Activated CD4-positive, alpha-beta T cell treated with anti-CD3 and anti-CD28 coated beads, Interleukin-2, amount 10 ng/mL, durations not matched to agents 7 days and 5 days (primary cell): ENCODE measurements around the gene PALM3. TPM values are rescaled to one million over a fixed set of nuclear protein-coding genes. Genes with fewer than 3 reads are reported as not detected.

Experiments
- CTCF ChIA-PET: fragments of 350-600 bp; sonication (Branson Sonifier 250); formaldehyde crosslinking; loops from one replicate; lab custom pipeline; 2021; ENCODE audit warnings: antibody characterized with exemption; lab: Charles Lee
- POLR2A ChIA-PET: fragments of 350-600 bp; sonication (Branson Sonifier 250); formaldehyde crosslinking; loops from one replicate; lab custom pipeline; 2021; ENCODE audit warnings: antibody characterized with exemption; lab: Charles Lee
- DNase-seq: peaks from one replicate; pipeline ENCODE4 v3.0.0-alpha.2; 2020
- H3K27ac Mint-ChIP-seq: one replicate; pipeline ENCODE4 v1.8.0; 2021; ENCODE audit warnings: mild to moderate bottlenecking, moderate library complexity, mixed read lengths
- H3K27me3 Mint-ChIP-seq: one replicate; pipeline ENCODE4 v1.8.0; 2021; ENCODE audit warnings: mixed read lengths
- H3K36me3 Mint-ChIP-seq: one replicate; pipeline ENCODE4 v1.8.0; 2021; ENCODE audit warnings: low read depth, mixed read lengths
- H3K4me1 Mint-ChIP-seq: one replicate; pipeline ENCODE4 v1.8.0; 2021; ENCODE audit warnings: mixed read lengths
- H3K4me3 Mint-ChIP-seq: one replicate; pipeline ENCODE4 v1.8.0; 2021; ENCODE audit warnings: mild to moderate bottlenecking, moderate library complexity, mixed read lengths
- H3K9me3 Mint-ChIP-seq: one replicate; pipeline ENCODE4 v1.8.0; 2021; ENCODE audit warnings: mixed read lengths
- total RNA-seq, 2 experiments: library from RNA; stranded (reverse); gene quantifications; one replicate each; pipeline ENCODE4 v1.2.3, GENCODE V29; 2021

Gene PALM3, protein sequence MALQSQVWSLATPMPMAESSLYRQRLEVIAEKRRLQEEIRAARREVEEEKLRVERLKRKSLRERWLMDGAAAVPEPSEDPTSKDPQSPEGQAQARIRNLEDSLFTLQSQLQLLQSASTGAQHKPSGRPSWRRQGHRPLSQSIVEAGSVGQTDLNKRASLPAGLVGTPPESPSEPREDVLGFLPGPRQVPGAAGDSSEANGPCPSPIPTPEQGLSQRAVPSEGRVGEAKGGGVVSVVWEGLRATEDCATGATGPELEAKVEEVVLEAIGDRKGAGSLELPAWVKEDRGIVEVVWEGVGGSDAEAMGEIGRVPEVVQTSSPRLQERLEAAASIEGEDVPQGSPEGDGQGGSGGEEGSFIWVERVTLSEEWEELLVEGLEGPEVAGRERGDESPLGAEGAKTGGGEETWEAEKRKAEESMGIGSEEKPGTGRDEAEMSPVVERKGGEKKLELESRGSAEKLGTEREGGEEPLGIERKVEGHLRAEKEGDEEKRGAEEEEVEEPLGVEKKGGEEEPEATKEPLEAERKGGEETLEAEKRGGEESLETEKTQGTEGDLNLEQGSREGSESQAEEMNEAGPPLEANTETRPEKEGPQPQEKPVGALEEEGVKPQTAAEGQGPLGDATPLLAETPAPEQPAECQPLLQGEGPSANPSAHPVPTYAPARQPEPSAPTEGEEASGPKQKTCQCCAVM
- total RNA-seq: not detected

DNA sequence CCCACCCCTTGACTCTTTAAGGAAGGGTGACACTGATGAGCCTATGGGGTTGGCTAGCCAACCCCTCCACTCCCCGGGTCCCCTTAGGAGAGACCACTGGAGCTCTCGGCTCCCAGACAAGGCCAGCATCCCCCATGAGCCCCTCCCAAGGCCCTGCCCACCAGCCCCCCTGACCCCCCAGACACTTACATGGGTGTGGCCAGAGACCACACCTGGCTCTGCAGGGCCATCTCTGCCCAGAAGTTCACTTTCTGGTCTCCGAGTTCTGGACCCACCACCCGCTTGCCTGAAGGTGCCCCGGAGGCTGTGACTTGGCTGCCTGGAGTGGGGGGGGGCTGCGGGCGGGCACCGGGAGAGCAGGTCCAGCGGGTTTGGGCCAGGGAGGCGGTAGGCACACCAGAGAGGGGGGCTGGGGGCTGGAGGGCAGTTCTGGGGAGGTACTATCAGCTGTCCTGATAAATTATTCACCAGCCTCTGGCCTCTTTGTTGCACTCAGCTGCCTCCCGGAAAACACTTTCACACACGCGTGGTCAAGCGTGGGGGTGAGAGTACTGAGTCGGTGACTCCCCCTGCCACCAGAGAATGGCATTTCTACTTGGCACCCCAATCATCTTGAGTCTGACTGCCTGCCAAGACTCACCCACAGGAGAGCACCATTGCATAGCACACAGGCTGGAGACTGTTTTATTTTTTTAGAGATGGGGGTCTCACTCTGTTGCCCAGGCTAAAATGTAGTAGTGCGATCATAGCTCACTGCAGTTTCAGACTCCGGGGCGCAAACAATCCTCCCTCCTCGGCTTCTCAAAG, at the start of gene PALM3:
Gene PALM3 (minus strand): TSS at position 326 of the 807 bp plus-strand sequence. CDS start 96 bp downstream, at position 230.
- ChIA-PET CTCF (interaction anchor here (6.1 kb wide), 1 partner anchor 9 kb away, joined by 82 read pairs; the partner anchor contains the start of gene MISP3), POLR2A (no interaction called here)
- Mint-ChIP-seq H3K4me3 (no peak within 1 kb of the TSS), H3K4me1 (peaks cover 14% of the 10 kb centered on the region), H3K27ac (no peak within 1 kb of the TSS), H3K27me3 (peaks cover 41% of the 10 kb centered on the region), H3K9me3 (no peaks in the 10 kb centered on the region), H3K36me3 (no peaks in the 10 kb centered on the region)
- no peak for DNase-seq

DNA sequence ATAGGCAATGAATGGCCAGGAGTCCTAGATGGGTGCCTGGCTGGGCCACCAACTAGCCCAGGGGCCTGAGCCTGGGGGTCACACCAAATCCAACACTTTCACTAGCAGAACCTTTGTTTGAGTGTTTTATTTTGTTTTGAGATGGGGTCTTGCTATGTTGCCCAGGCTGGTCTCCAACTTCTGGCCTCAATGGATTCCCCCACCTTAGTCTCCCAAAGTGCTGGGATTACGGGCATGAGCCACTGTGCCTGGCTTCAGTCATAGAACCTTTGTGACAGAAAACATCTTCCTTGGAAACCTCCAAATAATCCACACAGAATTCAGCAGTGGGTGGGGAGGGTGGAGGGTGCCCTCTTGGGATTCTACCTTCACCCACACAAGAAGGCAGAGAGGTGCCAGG, 49.6 kb upstream of the PALM3 start:
- no peak overlapping the region for H3K27ac Mint-ChIP-seq
- H3K9me3 Mint-ChIP-seq: no peaks in the 10 kb centered on the region
- no peak for DNase-seq
- H3K36me3 Mint-ChIP-seq: no peaks in the 10 kb centered on the region
- H3K4me3 Mint-ChIP-seq: no peak overlapping the region
- H3K4me1 Mint-ChIP-seq: peaks cover 41% of the 10 kb centered on the region
- H3K27me3 Mint-ChIP-seq: no peaks in the 10 kb centered on the region
- ChIA-PET POLR2A (no interaction called here), CTCF (interaction anchor here (1.4 kb wide), 1 partner anchor 20 kb away, joined by 3 read pairs; no protein-coding TSS in a partner anchor)

DNA sequence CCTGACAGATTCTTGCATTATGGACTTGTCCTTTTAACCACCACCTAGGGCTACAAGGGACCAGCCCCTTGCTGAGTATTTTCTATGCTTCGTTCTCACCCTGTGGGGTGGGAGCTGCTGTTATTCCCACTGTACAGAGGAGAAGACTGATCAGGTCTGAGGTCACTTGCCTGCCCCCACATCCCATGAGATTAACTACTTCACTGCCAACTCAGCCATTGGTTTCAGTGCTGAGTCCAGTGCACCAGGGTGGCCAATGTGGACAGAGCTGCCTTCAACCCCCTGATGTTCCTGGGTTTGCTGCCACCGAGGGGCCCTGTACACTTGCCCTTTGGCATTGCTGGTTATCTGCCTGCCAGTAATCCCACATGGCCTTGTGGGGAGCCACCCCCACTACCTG, 48.8 kb upstream of the PALM3 start:
- ChIA-PET CTCF (interaction anchor here (0.9 kb wide), 1 partner anchor 26 kb away, joined by 5 read pairs; the partner anchor contains the start of gene ASF1B), POLR2A (no interaction called here)
- H3K4me1 Mint-ChIP-seq: peaks cover 33% of the 10 kb centered on the region

DNA sequence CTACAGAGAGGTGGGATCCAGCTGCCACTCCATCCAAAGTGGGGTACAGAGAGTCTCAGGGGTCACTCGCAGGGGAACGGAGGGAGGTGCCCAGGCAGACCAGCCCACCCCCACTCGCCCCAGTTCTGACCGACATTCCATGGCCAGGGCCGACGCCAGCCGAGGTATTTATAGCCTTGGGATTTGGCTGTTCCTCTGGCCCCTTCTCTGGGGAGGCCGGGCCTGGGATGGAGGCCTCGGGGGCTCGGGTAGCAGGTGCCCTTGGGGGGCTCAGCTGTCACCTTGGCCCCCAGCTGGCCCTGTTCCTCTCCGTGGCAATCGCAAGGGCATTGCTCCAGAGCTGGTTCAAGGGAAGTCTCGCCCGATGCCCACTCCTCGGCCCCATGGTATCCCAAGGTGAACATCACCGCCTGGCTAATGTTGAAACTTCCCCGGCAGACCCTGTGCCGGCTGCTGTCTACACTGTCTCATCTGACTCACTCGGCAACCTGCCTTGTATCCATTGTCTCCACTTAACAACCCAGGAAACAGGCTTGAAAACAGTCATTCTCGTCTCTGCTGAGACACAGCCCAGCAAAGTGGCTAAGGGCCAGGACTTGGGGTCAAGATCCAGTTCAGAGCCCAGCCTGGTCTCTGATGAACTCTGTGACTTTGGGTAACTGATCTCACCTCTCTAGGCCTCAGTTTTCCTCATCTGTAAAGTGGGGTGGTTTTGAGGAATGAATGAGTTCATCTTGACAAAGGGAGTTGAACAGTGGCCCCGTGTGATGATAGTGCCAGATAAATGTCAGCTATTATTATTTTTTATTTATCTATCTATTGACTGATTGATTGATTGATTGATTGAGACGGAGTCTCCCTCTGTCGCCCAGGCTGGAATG, 45.9 kb upstream of the PALM3 start:
- Mint-ChIP-seq H3K27ac (no peak overlapping the region), H3K4me3 (no peak overlapping the region), H3K4me1 (peaks cover 14% of the 10 kb centered on the region), H3K9me3 (no peaks in the 10 kb centered on the region), H3K27me3 (no peaks in the 10 kb centered on the region), H3K36me3 (peaks cover 8% of the 10 kb centered on the region)
- ChIA-PET POLR2A (no interaction called here), CTCF (interaction anchor here (1.1 to 3.4 kb wide), 2 partner anchors 12 to 29 kb away, joined by 3 to 9 read pairs; partner anchors contain the start of gene ASF1B)
- no peak for DNase-seq

More for the DNA sequence above, 48.8 kb upstream of the PALM3 start:
- H3K9me3 Mint-ChIP-seq: no peaks in the 10 kb centered on the region
- H3K27me3 Mint-ChIP-seq: no peaks in the 10 kb centered on the region
- H3K4me3 Mint-ChIP-seq: no peak overlapping the region
- no peak for DNase-seq
- H3K36me3 Mint-ChIP-seq: peaks cover 3% of the 10 kb centered on the region
- no peak overlapping the region for H3K27ac Mint-ChIP-seq

DNA sequence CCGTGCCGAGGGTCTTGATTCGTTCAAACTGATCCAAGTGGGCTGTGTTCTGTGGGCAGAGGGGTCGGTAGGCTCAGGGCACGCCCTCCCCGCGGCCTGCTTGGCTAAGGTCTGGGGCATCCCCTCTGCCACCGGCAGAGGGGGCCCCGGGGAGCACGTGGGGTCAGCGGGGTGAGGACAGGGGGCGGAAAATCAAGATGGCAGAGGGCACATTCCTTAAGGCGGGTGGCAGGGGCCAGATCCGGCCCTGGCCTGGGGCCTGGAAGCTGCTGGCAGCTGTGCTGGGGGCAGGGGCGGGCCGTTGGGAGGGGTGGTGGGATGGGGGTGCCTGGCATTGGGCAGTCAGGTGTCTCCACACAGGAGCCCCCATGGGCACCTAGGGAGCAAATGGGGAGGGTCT, 45.0 kb upstream of the PALM3 start:
- H3K36me3 Mint-ChIP-seq: peaks cover 8% of the 10 kb centered on the region
- peaks cover 7% of the 10 kb centered on the region for H3K4me1 Mint-ChIP-seq
- H3K9me3 Mint-ChIP-seq: no peaks in the 10 kb centered on the region
- H3K27ac Mint-ChIP-seq: no peak overlapping the region
- H3K4me3 Mint-ChIP-seq: no peak overlapping the region
- H3K27me3 Mint-ChIP-seq: no peaks in the 10 kb centered on the region
- no peak for DNase-seq
- POLR2A ChIA-PET: no interaction called here
- CTCF ChIA-PET: interaction anchor here (1.0 to 3.4 kb wide), 3 partner anchors 9 to 30 kb away, joined by 3 to 9 read pairs (median 3); partner anchors contain the start of gene ASF1B

DNA sequence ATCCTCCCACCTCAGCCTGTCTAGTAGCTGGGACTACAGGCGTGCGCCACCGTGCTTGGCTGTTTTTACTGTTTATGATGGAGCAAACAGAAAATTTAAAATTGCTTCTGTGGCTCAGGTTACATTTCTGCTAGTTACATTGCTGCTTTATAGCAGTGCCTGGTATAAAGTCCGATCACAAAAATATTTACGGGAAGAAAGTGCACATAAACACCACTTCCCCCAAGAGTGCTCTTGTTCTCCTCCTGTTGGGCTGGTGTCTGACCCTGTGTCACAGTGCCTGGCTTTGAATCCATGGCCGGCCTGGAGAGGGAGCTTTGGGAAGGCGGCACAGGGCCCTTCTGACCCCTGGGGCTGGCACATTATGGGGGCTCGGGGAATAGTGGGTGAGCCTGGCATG, 43.8 kb upstream of the PALM3 start:
- peaks cover 3% of the 10 kb centered on the region for H3K4me1 Mint-ChIP-seq
- no peaks in the 10 kb centered on the region for H3K27me3 Mint-ChIP-seq
- H3K36me3 Mint-ChIP-seq: peaks cover 11% of the 10 kb centered on the region
- H3K4me3 Mint-ChIP-seq: no peak overlapping the region
- ChIA-PET CTCF (interaction anchor here (1.0 to 3.4 kb wide), 3 partner anchors 10 to 31 kb away, joined by 3 to 9 read pairs (median 3); partner anchors contain the start of gene ASF1B), POLR2A (interaction anchor here (0.7 kb wide), 1 partner anchor 352 kb away, joined by 4 read pairs; no protein-coding TSS in a partner anchor)
- no peak for DNase-seq
- H3K9me3 Mint-ChIP-seq: no peaks in the 10 kb centered on the region
- H3K27ac Mint-ChIP-seq: no peak overlapping the region

DNA sequence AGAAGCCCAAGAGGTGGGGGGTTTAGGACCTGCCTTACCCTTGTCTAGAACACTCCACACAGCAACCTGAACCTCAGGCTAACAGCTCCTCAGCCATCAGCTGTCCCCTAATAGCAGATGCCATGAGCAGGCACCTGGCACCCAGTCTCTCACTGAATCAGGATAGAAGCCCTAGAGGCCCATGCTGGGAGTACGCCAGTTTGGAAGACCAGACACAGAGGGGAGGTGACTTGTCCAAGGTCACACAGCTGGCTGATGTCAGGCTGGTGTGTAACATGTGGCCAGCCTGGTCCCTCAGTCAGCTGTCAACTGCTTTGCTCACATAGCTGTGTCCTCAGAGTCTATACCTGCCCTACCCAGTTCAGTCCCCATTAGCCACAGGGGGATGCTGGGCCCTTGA, 41.4 kb upstream of the PALM3 start:
- POLR2A ChIA-PET: no interaction called here
- no peak overlapping the region for H3K27ac Mint-ChIP-seq

DNA sequence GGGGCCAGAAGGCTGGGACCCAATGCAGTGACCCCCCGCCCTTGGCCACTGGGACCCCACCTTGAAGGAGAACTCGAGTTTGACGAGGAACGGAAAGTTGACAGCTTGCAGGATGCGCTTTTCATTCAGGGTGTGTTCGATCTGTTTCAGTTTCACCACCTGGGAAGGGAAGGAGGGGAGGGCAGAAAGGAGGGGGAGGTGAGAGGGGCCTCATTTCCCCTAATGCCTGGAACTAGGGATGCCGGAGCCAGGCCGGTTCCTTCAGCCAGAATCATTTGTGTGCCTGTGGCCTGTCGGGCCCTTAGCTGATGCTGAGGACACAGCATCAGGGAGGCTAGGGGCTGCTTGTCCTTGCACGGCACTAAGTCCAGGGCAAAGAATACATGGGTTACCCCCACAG, 40.9 kb upstream of the PALM3 start:
- ChIA-PET CTCF (interaction anchor here (1.4 to 3.4 kb wide), 3 partner anchors 12 to 34 kb away, joined by 4 to 11 read pairs (median 6); partner anchors contain the start of gene ASF1B), POLR2A (no interaction called here)
- no peak for DNase-seq
- Mint-ChIP-seq H3K36me3 (peaks cover 12% of the 10 kb centered on the region), H3K4me3 (no peak overlapping the region), H3K27ac (no peak overlapping the region), H3K27me3 (no peaks in the 10 kb centered on the region), H3K4me1 (peaks cover 3% of the 10 kb centered on the region), H3K9me3 (no peaks in the 10 kb centered on the region)

More for the DNA sequence above, 41.4 kb upstream of the PALM3 start:
- Mint-ChIP-seq H3K36me3 (peaks cover 11% of the 10 kb centered on the region), H3K4me3 (no peak overlapping the region), H3K27me3 (no peaks in the 10 kb centered on the region), H3K9me3 (no peaks in the 10 kb centered on the region), H3K4me1 (peaks cover 3% of the 10 kb centered on the region)
- DNase-seq: no peak
- CTCF ChIA-PET: interaction anchor here (1.4 to 3.4 kb wide), 3 partner anchors 11 to 34 kb away, joined by 4 to 11 read pairs (median 6); partner anchors contain the start of gene ASF1B

DNA sequence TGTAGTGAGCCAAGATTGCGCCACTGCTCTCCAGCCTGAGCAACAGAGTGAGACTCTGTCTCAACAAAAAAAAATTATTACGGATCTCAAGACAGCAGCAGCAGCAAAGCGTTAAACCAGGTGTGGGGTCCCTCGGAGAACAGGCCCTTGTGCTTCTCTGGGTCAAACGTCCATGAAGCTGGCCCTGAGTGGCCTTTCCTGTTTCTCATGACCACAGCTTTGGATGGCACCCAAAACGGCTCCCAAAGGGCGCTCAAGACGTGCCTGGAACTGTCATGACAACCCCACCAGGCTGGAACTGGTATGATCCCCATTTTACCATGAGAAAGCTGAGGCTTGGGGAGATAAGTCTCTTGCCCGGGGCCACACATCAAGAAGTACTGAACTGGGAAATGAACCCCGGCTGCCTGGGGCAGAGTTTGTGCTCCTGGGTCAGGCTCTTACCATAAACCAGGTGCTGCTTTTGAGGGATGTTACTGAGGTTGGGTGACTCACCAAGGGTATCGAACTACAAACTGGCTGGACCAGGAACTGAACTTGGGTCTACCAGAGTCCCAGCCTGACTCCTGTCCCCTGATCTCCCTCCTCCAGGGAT, 40.3 kb upstream of the PALM3 start:
- ChIA-PET POLR2A (no interaction called here), CTCF (interaction anchor here (1.1 to 3.4 kb wide), 4 partner anchors 12 to 221 kb away, joined by 3 to 11 read pairs (median 4); partner anchors contain the start of gene ASF1B)
- Mint-ChIP-seq H3K27ac (no peak overlapping the region), H3K4me1 (peaks cover 3% of the 10 kb centered on the region), H3K4me3 (no peak overlapping the region), H3K27me3 (no peaks in the 10 kb centered on the region), H3K36me3 (peaks cover 15% of the 10 kb centered on the region), H3K9me3 (no peaks in the 10 kb centered on the region)
- DNase-seq: no peak

DNA sequence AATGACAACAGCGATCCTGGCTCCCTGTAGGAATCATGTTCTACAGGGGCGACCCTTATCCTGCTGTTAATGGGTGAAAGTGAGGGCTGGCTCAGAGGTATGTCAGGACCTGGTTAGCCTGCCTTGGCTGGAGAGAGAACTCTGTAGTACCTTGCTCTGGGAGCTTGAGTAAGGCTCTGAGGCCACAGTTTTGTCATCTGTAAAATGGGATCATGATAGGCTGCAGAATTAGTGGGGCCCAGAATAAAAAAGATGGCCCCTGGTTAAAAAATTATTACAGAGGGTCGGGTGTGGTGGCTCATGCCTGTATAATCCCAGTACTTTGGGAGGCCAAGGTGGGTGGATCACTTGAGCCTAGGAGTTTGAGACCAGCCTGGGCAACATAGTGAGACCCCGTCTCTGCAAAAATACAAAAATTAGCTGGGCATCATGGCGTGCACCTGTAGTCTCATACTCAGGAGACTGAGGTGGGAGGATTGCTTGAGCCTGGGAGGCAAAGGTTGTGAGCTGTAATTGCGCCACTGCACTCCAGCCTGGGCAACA, 39.2 kb upstream of the PALM3 start:
- H3K27ac Mint-ChIP-seq: no peak overlapping the region
- no peaks in the 10 kb centered on the region for H3K27me3 Mint-ChIP-seq
- POLR2A ChIA-PET: no interaction called here
- DNase-seq: no peak
- H3K36me3 Mint-ChIP-seq: peaks cover 22% of the 10 kb centered on the region
- H3K9me3 Mint-ChIP-seq: no peaks in the 10 kb centered on the region
- peaks cover 3% of the 10 kb centered on the region for H3K4me1 Mint-ChIP-seq
- CTCF ChIA-PET: interaction anchor here (1.5 to 3.4 kb wide), 2 partner anchors 36 to 220 kb away, joined by 3 to 11 read pairs; partner anchors contain the start of gene ASF1B
- H3K4me3 Mint-ChIP-seq: no peak overlapping the region
